IMR-90 (cell line): Measurements from ENCODE around the gene SPIN1. TPM values are rescaled to one million over a fixed set of nuclear protein-coding genes. Genes with fewer than 3 reads are reported as not detected.

Source experiments
- ATAC-seq: fragments of 200-7000 bp; cut with Tn5 transposase; 2 replicates; pipeline ENCODE4 v1.9.1; 2020; ENCODE audit warnings: low read depth, mild to moderate bottlenecking, moderate library complexity
- BruUV-seq: library from RNA; stranded (reverse); fragments of 400-500 nt; replicated peaks from 2 replicates; lab custom pipeline; 2021; lab: Mats Ljungman, UMichigan
- CTCF ChIA-PET: fragments of 300-600 bp; formaldehyde crosslinking; extraction: SDS; loops from one replicate; lab custom pipeline; 2021; ENCODE audit warnings: antibody characterized with exemption; lab: Yijun Ruan, JAX
- POLR2A ChIA-PET: fragments of 300-600 bp; sonication (Branson Sonifier 250); formaldehyde crosslinking; loops from one replicate; lab custom pipeline; 2022; ENCODE audit warnings: antibody characterized with exemption; ENCODE audit not compliant: unreplicated experiment; lab: Charles Lee
- DNase-seq: peaks from one replicate; pipeline ENCODE4 v3.0.0; 2013
- H2AFZ ChIP-seq: replicated peaks from 2 replicates; pipeline ENCODE3; 2013; ENCODE audit warnings: low read length, mild to moderate bottlenecking; ENCODE audit not compliant: poor library complexity
- H2AK5ac ChIP-seq: 2 replicates; pipeline ENCODE4 v1.6.1; 2013; ENCODE audit warnings: low read depth, low read length, inconsistent platforms
- H2AK9ac ChIP-seq: replicated peaks from 2 replicates; pipeline ENCODE3; 2013; ENCODE audit warnings: mild to moderate bottlenecking, low read depth, low read length, moderate library complexity; ENCODE audit not compliant: poor library complexity
- H2BK120ac ChIP-seq: 2 replicates; pipeline ENCODE4 v1.6.1; 2013; ENCODE audit warnings: low read depth, low read length, inconsistent platforms
- H2BK15ac ChIP-seq: 3 replicates; pipeline ENCODE4 v1.6.1; 2013; ENCODE audit warnings: low read depth, low read length, inconsistent platforms
- H2BK20ac ChIP-seq: 2 replicates; pipeline ENCODE4 v1.6.1; 2013; ENCODE audit warnings: low read depth, mild to moderate bottlenecking, inconsistent platforms, low read length, moderate library complexity
- H2BK5ac ChIP-seq: 2 replicates; pipeline ENCODE4 v1.6.1; 2013; ENCODE audit warnings: mild to moderate bottlenecking, low read depth, low read length, inconsistent platforms; ENCODE audit not compliant: poor library complexity, severe bottlenecking
- H3K14ac ChIP-seq: replicated peaks from 2 replicates; pipeline ENCODE4 v1.6.1; 2013; ENCODE audit warnings: low read depth, low read length, inconsistent platforms
- H3K18ac ChIP-seq: 2 replicates; pipeline ENCODE4 v1.6.1; 2013; ENCODE audit warnings: low read depth, low read length, control low read depth
- H3K23ac ChIP-seq: 2 replicates; pipeline ENCODE4 v1.6.1; 2013; ENCODE audit warnings: low read depth, low read length, inconsistent platforms
- H3K27ac ChIP-seq: 2 replicates; pipeline ENCODE4 v1.5.1; 2013; ENCODE audit warnings: mild to moderate bottlenecking, control low read depth, low read length; ENCODE audit not compliant: insufficient read depth
- H3K27me3 ChIP-seq: 2 replicates; pipeline ENCODE4 v1.6.1; 2013; ENCODE audit warnings: low read length; ENCODE audit not compliant: control insufficient read depth, insufficient read depth
- H3K36me3 ChIP-seq: 2 replicates; pipeline ENCODE4 v1.6.1; 2013; ENCODE audit warnings: low read length, mixed read lengths; ENCODE audit not compliant: control insufficient read depth, insufficient read depth
- H3K4ac ChIP-seq: 2 replicates; pipeline ENCODE4 v1.6.1; 2013; ENCODE audit warnings: low read depth, low read length, inconsistent platforms
- H3K4me1 ChIP-seq: 2 replicates; pipeline ENCODE4 v1.6.1; 2013; ENCODE audit warnings: low read length, mixed read lengths; ENCODE audit not compliant: control insufficient read depth, insufficient read depth
- H3K4me2 ChIP-seq: 2 replicates; pipeline ENCODE4 v1.6.1; 2013; ENCODE audit warnings: low read depth, mild to moderate bottlenecking, control low read depth, low read length, moderate library complexity
- H3K4me3 ChIP-seq: 2 replicates; pipeline ENCODE4 v1.5.1; 2013; ENCODE audit warnings: low read depth, mild to moderate bottlenecking, control low read depth, low read length, moderate library complexity; ENCODE audit not compliant: insufficient read depth
- H3K56ac ChIP-seq: 2 replicates; pipeline ENCODE4 v1.6.1; 2013; ENCODE audit warnings: low read length, inconsistent platforms; ENCODE audit not compliant: insufficient read depth; ENCODE audit errors: extremely low read depth
- H3K79me1 ChIP-seq, 2 experiments: 2 replicates each; pipeline ENCODE4 v1.6.1; 2013; ENCODE audit warnings: low read length in 2 of 2, inconsistent platforms in 1 of 2, low read depth in 1 of 2
- H3K9ac ChIP-seq: 2 replicates; pipeline ENCODE4 v1.6.1; 2013; ENCODE audit warnings: low read depth, low read length, control low read depth
- H3K9me1 ChIP-seq: 2 replicates; pipeline ENCODE4 v1.6.1; 2013; ENCODE audit warnings: low read length, inconsistent platforms; ENCODE audit not compliant: insufficient read depth
- H3K9me3 ChIP-seq: 2 replicates; pipeline ENCODE4 v1.6.1; 2013; ENCODE audit warnings: low read length; ENCODE audit not compliant: control insufficient read depth, insufficient read depth
- H4K20me1 ChIP-seq: 2 replicates; pipeline ENCODE4 v1.6.1; 2013; ENCODE audit warnings: low read length, inconsistent platforms; ENCODE audit not compliant: insufficient read depth
- H4K5ac ChIP-seq: 2 replicates; pipeline ENCODE4 v1.6.1; 2013; ENCODE audit warnings: mild to moderate bottlenecking, low read depth, low read length, control low read depth
- H4K8ac ChIP-seq, 2 experiments: 2 replicates each; pipeline ENCODE4 v1.6.1; 2013; ENCODE audit warnings: low read depth in 2 of 2, low read length in 2 of 2, control low read depth in 1 of 2, inconsistent platforms in 1 of 2
- H4K91ac ChIP-seq: 2 replicates; pipeline ENCODE4 v1.6.1; 2013; ENCODE audit warnings: low read depth, low read length, inconsistent platforms; ENCODE audit not compliant: insufficient read depth
- CEBPB ChIP-seq: IDR thresholded peaks from 2 replicates; pipeline ENCODE4 v1.6.1; 2012; ENCODE audit warnings: low read depth, low read length, improper control_type of control experiment
- FOS ChIP-seq: fragments of 150-350 bp; IDR thresholded peaks from 2 replicates; pipeline ENCODE4 v1.6.1; 2016; ENCODE audit warnings: low read depth, low read length
- RCOR1 ChIP-seq: IDR thresholded peaks from 2 replicates; pipeline ENCODE4 v1.6.1; 2012; ENCODE audit warnings: mild to moderate bottlenecking, low read length, improper control_type of control experiment; ENCODE audit not compliant: insufficient replicate concordance
- SMC3 ChIP-seq: fragments of 150-350 bp; IDR thresholded peaks from 2 replicates; pipeline ENCODE4 v1.6.1; 2016; ENCODE audit warnings: low read depth, mild to moderate bottlenecking, antibody characterized with exemption, low read length, moderate library complexity
- WGBS, 2 experiments: methylation state at CpG; one replicate each; pipeline versions ENCODE4 v1.1.5 to v1.1.7; 2013; ENCODE audit warnings: missing lambda C conversion rate in 2 of 2; ENCODE audit not compliant: insufficient read length in 1 of 2; ENCODE audit errors: extremely low coverage in 2 of 2; 5-methylcytosine and 5-hydroxymethylcytosine counted together
- dilution Hi-C: fragments of 300-500 bp; cut with HindIII; formaldehyde crosslinking; loops from one replicate; pipeline ENCODE4 v1.14.3; 2018; ENCODE audit warnings: low sequenced_read_pairs; ENCODE audit not compliant: unreplicated experiment
- in situ Hi-C: fragments of 300-500 bp; cut with MboI; formaldehyde crosslinking; loops from 3 replicates; pipeline ENCODE4 v1.14.3; 2019; ENCODE audit warnings: low sequenced_read_pairs, inconsistent platforms, mixed read lengths
- intact Hi-C: fragments of 100-400 bp; cut with micrococcal nuclease; formaldehyde crosslinking; loops from 2 replicates; pipeline ENCODE4 v1.10.0; 2022
- polyA plus RNA-seq, 3 experiments: library from polyadenylated mRNA; depleted of rRNA; stranded (reverse); fragments of >200 nt; gene quantifications; 2 replicates each; pipeline ENCODE4 v1.2.3, GENCODE V29; 2012; ENCODE audit warnings: low replicate concordance in 1 of 3
- total RNA-seq: library from RNA; depleted of rRNA; stranded (reverse); fragments of >200 nt; gene quantifications from 2 replicates; pipeline ENCODE4 v1.2.3, GENCODE V29; 2012

Gene SPIN1
- total and polyA plus RNA-seq, 2 of the 4 experiments (the other 2 are of a cell fraction) = 63.3 to 141 TPM

- H2BK15ac ChIP-seq = peak overlapping the region; percentile 19; the same call in 1 of the 3 replicates
- H3K14ac ChIP-seq = peak overlapping the region; percentile 68
- BruUV-seq = no TSS peak
- TF ChIP-seq CEBPB (peak; percentile 39; the same call in 1 of the 2 replicates), FOS (peak; percentile 25; the same call in 1 of the 2 replicates), SMC3 (0 out of 2 replicates have a peak, but pooled peaks have one; percentile 11), RCOR1 (no peak)
- POLR2A ChIA-PET = no interaction called here
- H2BK20ac ChIP-seq = peak overlapping the region; percentile 9; the same call in 1 of the 2 replicates
- H4K8ac ChIP-seq = peak overlapping the region in 1 of 2 experiments; percentile 84; a peak in 3 of 4 replicates
- CTCF ChIA-PET = interaction anchor here (0.6 kb wide), 1 partner anchor 12 kb away, joined by 3 read pairs; no protein-coding TSS in a partner anchor
- peak overlapping the region; percentile 97 for H2BK5ac ChIP-seq
- in situ Hi-C loops = loop anchor here (10.0 kb wide), 1 partner anchor 175 kb away; no protein-coding TSS in a partner anchor
- peak; percentile 79 for ATAC-seq
- peak overlapping the region; percentile 56 for H3K4me2 ChIP-seq
- H3K4me1 ChIP-seq = peaks cover 19% of the 10 kb centered on the region
- peaks cover 8% of the 10 kb centered on the region for H3K9me1 ChIP-seq
- H2BK120ac ChIP-seq = peak overlapping the region; percentile 62
- WGBS, 2 experiments = no CpG with 5 or more reads among the region's 3 CpGs
- H3K79me1 ChIP-seq = peaks cover 3 to 42% of the 10 kb centered on the region in 2 experiments; a peak in 3 of 4 replicates
- peak overlapping the region; percentile 16; the same call in 1 of the 2 replicates for H3K9ac ChIP-seq
- H4K91ac ChIP-seq = peak overlapping the region; percentile 47
- dilution Hi-C loops = no loop called here
- peaks cover 44% of the 10 kb centered on the region for H4K20me1 ChIP-seq
- peak overlapping the region; percentile 49; the same call in 1 of the 2 replicates for H3K18ac ChIP-seq
- no peaks in the 10 kb centered on the region for H3K9me3 ChIP-seq
- no peak overlapping the region for H3K4me3 ChIP-seq
- peak; percentile 92 for DNase-seq
- no peaks in the 10 kb centered on the region for H3K27me3 ChIP-seq
- no peaks in the 10 kb centered on the region for H3K36me3 ChIP-seq
- H3K4ac ChIP-seq = peak overlapping the region; percentile 95
- intact Hi-C loops = loop anchor here (5.0 kb wide), 2 partner anchors 32 to 77 kb away; no protein-coding TSS in a partner anchor
- H2AK9ac ChIP-seq = no peak overlapping the region
- H4K5ac ChIP-seq = peak overlapping the region; percentile 55; the same call in 1 of the 2 replicates
- peak overlapping the region; percentile 91 for H3K27ac ChIP-seq
- H3K23ac ChIP-seq = peak overlapping the region; percentile 36; the same call in 1 of the 2 replicates
- H2AK5ac ChIP-seq = peak overlapping the region; percentile 6; the same call in 1 of the 2 replicates
- H3K56ac ChIP-seq = peak overlapping the region; percentile 55; the same call in 1 of the 2 replicates
- no peak overlapping the region for H2AFZ ChIP-seq
Measured at GRCh38 chr9:88399966-88400365, 11.7 kb downstream of the SPIN1 start.
